NCI-H187 treated with DMSO at 0.1 percent for 48 hours (cell line): ENCODE measurements around the gene NUP210.
"Not testable (repeated sequence)": the region's sequence is repeated elsewhere in the genome, so short reads cannot be mapped to it uniquely, and the experiment has no call there.

ENCODE experiments used
- DNase-seq: peaks from one replicate; lab custom pipeline; 2025; lab: John Stamatoyannopoulos, UW

Gene NUP210

GRCh38 chr3:13420045-13420830 is at the start of gene NUP210:
TSS of gene NUP210 (minus strand) at chr3:13420322. CDS start at chr3:13420226, 96 bp downstream.
- DNase-seq, result no peak

DNA sequence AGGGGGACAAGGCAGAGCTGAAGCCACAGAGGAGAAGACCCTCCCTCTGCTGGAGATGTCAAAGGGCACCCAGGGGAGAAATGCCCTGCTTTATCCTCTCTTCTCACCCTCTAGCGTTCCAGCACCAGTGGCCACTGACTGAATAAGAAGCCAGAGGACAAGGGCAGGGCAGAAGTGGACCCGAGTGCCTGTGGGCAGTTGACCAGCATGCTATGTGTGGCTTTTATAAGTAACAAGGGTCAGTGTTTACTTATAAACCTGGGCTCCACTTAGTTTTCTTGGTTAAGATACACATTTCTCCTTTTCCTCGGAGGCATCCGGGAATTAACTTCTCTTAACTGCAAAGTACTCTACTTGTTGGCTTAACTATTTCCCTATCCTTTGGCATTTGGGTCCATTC is 46.7 kb upstream of the NUP210 start:
- no peak for DNase-seq

- DNase-seq, result no peak
Measured at GRCh38 chr3:13465236-13465873, 45.2 kb upstream of the NUP210 start.

GRCh38 chr3:13463618-13464400 is 43.7 kb upstream of the NUP210 start:
- DNase-seq, result no peak

DNA sequence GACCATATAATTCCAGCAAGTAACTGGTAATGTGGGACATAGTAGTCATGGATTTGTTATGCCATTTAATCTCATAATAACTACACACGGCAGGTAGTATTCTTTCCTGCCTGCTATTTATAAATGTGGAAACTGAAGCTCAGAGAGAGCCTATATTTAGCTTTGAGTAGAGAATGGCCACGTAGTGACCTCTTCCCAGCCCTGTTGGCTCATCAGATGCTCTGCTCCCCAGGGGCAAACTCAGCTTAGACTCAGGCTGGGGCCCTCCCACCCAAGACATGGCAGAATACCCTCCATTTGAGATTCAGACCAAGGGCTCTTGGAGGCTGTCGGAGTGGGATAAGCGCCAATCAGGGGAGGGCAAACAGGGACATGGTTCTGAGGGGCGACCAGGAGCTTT is 42.7 kb upstream of the NUP210 start:
- DNase-seq, result no peak

GRCh38 chr3:13462125-13462629 is 42.1 kb upstream of the NUP210 start:
- DNase-seq, result no peak

GRCh38 chr3:13461169-13462124 is 41.3 kb upstream of the NUP210 start:
- DNase-seq, result no peak

DNA sequence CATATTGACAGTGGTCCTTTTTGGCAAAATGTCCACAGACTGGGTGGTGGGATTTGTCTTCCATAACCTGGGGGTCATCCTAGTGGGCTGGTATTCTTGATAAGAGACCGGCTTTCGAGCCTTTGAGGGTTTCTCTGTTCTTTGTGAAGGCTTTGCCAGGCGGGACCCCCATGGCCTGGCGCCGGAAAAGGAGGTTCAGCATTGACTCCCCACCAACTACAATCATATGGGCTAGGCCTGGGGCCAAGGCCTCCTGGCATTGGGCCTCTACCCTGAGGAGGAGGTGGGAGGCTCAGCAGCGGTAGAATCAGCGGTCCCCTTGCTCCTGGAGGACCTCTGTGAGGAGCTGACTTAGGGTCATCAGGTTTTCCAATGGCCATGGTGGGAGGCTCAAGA is 40.2 kb upstream of the NUP210 start:
- no peak for DNase-seq

- DNase-seq, result no peak
Measured at GRCh38 chr3:13459605-13460340, 39.7 kb upstream of the NUP210 start.

GRCh38 chr3:13457593-13457992 is 37.5 kb upstream of the NUP210 start:
- DNase-seq, result no peak

- no peak for DNase-seq
Measured at GRCh38 chr3:13455644-13456043, 35.5 kb upstream of the NUP210 start.

DNA sequence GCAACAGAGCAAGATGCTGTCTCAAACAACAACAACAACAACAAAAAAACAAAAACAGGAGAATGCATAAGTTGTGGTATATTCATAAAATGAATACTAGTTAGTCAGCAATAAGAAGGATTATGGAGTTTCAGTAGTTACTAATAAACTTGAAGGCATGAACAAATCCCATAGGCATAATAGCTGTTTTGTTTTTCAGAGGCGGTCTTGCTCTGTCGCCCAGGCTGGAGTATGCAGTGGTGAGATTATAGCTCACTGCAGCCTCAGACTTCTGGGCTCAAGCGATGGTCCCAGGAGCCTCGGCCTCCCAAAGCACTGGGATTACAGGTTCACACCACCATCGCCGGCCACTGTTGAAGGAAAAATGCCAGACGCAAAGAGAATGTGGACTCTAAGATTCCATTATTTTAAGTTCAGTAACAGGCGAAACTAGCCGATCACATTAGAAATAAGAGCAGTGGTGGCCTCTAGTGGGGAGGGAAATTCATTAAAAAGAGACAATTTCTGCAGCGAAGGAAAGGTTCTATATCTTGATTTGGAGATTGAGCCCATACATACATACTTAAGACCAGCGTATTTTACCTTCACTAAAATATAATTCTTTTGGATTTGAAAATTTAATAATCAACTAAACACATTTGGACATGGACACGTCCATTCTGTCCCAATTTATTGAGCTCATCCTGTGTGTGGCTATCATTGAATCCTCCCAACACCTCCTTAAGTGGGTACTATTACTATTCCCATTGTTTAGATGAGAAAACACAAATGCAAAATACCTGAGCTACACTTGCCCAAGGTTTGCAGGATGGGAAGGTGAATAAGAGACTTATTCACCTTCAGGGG is 32.6 kb upstream of the NUP210 start:
- DNase-seq, result no peak

GRCh38 chr3:13451301-13451673 is 31.2 kb upstream of the NUP210 start:
- DNase-seq, result no peak

- not testable (repeated sequence) for DNase-seq
Measured at GRCh38 chr3:13442882-13443281, 22.8 kb upstream of the NUP210 start.

DNA sequence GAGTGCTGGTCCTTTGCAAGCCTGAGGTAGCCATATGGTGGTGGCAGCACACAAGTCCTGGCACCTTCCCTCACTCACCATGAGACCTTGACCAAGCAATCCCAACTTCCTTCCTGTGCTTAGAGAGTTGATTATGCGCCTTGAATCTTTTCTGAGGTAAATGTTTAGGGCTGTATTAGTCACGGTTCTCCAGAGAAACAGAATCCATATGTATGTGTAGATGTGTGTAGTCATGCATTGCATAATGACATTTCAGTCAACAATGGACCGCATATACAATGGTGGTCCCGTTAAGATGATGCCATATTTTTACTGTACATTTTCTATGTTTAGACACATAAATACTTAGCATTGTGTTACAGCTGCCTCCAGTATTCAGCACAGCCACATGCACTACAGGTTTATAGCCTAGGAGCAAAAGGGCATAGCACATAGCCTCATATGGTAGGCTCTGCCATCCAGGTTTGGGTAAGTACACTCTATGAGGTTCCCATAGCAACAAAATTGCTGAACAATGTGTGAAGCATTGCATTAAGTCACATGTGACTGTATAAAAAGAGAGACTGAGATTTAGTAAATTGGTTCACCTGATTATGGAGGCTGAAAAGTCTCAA is 20.2 kb upstream of the NUP210 start:
- DNase-seq, result no peak

- not testable (repeated sequence) for DNase-seq
Measured at GRCh38 chr3:13436213-13436612, 16.1 kb upstream of the NUP210 start.

GRCh38 chr3:13433912-13434311 is 13.8 kb upstream of the NUP210 start:
- no peak for DNase-seq

- no peak for DNase-seq
Measured at GRCh38 chr3:13432093-13432492, 12.0 kb upstream of the NUP210 start.

GRCh38 chr3:13430411-13430875 is 10.3 kb upstream of the NUP210 start:
- DNase-seq, result not testable (repeated sequence)
